Mesenchymal stem cell (in vitro differentiated cells and primary cell): Measurements from ENCODE around the gene CXXC1.
"Not testable (repeated sequence)": the region's sequence is repeated elsewhere in the genome, so short reads cannot be mapped to it uniquely, and the experiment has no call there.

ENCODE experiments used
- DNase-seq: peaks from one replicate; pipeline ENCODE4 v3.0.0-alpha.2; 2013
- H2AFZ ChIP-seq: one replicate; pipeline ENCODE4 v1.6.1; 2013; ENCODE audit warnings: low read depth, mild to moderate bottlenecking, control low read depth, inconsistent platforms, low read length, moderate library complexity
- H2AK5ac ChIP-seq: 2 replicates; pipeline ENCODE4 v1.6.1; 2013; ENCODE audit warnings: low read length, moderate library complexity, mild to moderate bottlenecking, inconsistent platforms; ENCODE audit not compliant: severe bottlenecking
- H2BK120ac ChIP-seq: one replicate; pipeline ENCODE4 v1.6.1; 2013; ENCODE audit warnings: low read depth, mild to moderate bottlenecking, inconsistent platforms, low read length, moderate library complexity
- H2BK12ac ChIP-seq, 2 experiments: one replicate each; pipeline ENCODE4 v1.6.1; 2013; ENCODE audit warnings: inconsistent platforms in 2 of 2, low read length in 2 of 2, mild to moderate bottlenecking in 2 of 2, moderate library complexity in 2 of 2, control low read depth in 1 of 2
- H2BK15ac ChIP-seq: one replicate; pipeline ENCODE4 v1.6.1; 2013; ENCODE audit warnings: mild to moderate bottlenecking, low read depth, inconsistent platforms; ENCODE audit not compliant: poor library complexity, severe bottlenecking
- H2BK5ac ChIP-seq: 2 replicates; pipeline ENCODE4 v1.6.1; 2013; ENCODE audit warnings: low read depth, mild to moderate bottlenecking, low read length, control low read depth, inconsistent platforms; ENCODE audit not compliant: poor library complexity, severe bottlenecking
- H3K14ac ChIP-seq, 2 experiments: one replicate each; pipeline ENCODE4 v1.6.1; 2013; ENCODE audit warnings: inconsistent platforms in 2 of 2, low read length in 2 of 2, control low read depth in 1 of 2, mild to moderate bottlenecking in 1 of 2, moderate library complexity in 1 of 2
- H3K18ac ChIP-seq, 2 experiments: one replicate each; pipeline ENCODE4 v1.6.1; 2013; ENCODE audit warnings: inconsistent platforms in 2 of 2, low read length in 2 of 2, control low read depth in 1 of 2, low read depth in 1 of 2, mild to moderate bottlenecking in 1 of 2
- H3K23ac ChIP-seq, 2 experiments: one replicate each; pipeline ENCODE4 v1.6.1; 2013; ENCODE audit warnings: inconsistent platforms in 2 of 2, low read length in 2 of 2, mild to moderate bottlenecking in 2 of 2, moderate library complexity in 2 of 2, control low read depth in 1 of 2
- H3K27ac ChIP-seq: 2 replicates; pipeline ENCODE4 v1.5.1; 2013; ENCODE audit warnings: mild to moderate bottlenecking, moderate library complexity, low read length, control low read depth, inconsistent platforms; ENCODE audit not compliant: poor library complexity, severe bottlenecking
- H3K27me3 ChIP-seq, 2 experiments: 2 replicates each; pipeline versions ENCODE4 v1.6.1 to v1.7.0; 2013; ENCODE audit warnings: low read length in 2 of 2, mild to moderate bottlenecking in 2 of 2, moderate library complexity in 2 of 2, control low read depth in 1 of 2, inconsistent platforms in 1 of 2; ENCODE audit not compliant: control insufficient read depth in 1 of 2, insufficient read depth in 1 of 2
- H3K36me3 ChIP-seq, 2 experiments: 2 replicates each; pipeline versions ENCODE4 v1.6.1 to v1.7.0; 2013; ENCODE audit warnings: low read length in 2 of 2, control low read depth in 1 of 2, inconsistent platforms in 1 of 2, low read depth in 1 of 2, mild to moderate bottlenecking in 1 of 2; ENCODE audit not compliant: insufficient read depth in 2 of 2, control insufficient read depth in 1 of 2
- H3K4ac ChIP-seq, 2 experiments: one replicate each; pipeline ENCODE4 v1.6.1; 2013; ENCODE audit warnings: inconsistent platforms in 2 of 2, low read length in 2 of 2, mild to moderate bottlenecking in 2 of 2, moderate library complexity in 2 of 2, control low read depth in 1 of 2, low read depth in 1 of 2
- H3K4me1 ChIP-seq: 2 replicates; pipeline ENCODE4 v1.6.1; 2013; ENCODE audit warnings: low read depth, low read length, control low read depth; ENCODE audit not compliant: control insufficient read depth, insufficient read depth
- H3K4me2 ChIP-seq: 2 replicates; pipeline ENCODE4 v1.6.1; 2013; ENCODE audit warnings: low read length, mild to moderate bottlenecking, inconsistent platforms; ENCODE audit not compliant: poor library complexity, severe bottlenecking
- H3K4me3 ChIP-seq, 2 experiments: 2 replicates each; pipeline versions ENCODE4 v1.5.1 to v1.7.0; 2013; ENCODE audit warnings: low read length in 2 of 2, mild to moderate bottlenecking in 2 of 2, control low read depth in 1 of 2, low read depth in 1 of 2; ENCODE audit not compliant: insufficient read depth in 1 of 2
- H3K79me1 ChIP-seq: replicated peaks from 2 replicates; pipeline ENCODE4 v1.6.1; 2013; ENCODE audit warnings: mild to moderate bottlenecking, control low read depth, low read length, inconsistent platforms; ENCODE audit not compliant: poor library complexity, severe bottlenecking
- H3K9ac ChIP-seq: 2 replicates; pipeline ENCODE4 v1.7.0; 2013; ENCODE audit warnings: mild to moderate bottlenecking, low read length, moderate library complexity
- H3K9me3 ChIP-seq: 2 replicates; pipeline ENCODE4 v1.7.0; 2013; ENCODE audit warnings: mild to moderate bottlenecking, low read length; ENCODE audit not compliant: control insufficient read depth
- H4K8ac ChIP-seq: one replicate; pipeline ENCODE4 v1.6.1; 2013; ENCODE audit warnings: inconsistent platforms, mild to moderate bottlenecking, low read length, moderate library complexity
- H4K91ac ChIP-seq: one replicate; pipeline ENCODE4 v1.6.1; 2013; ENCODE audit warnings: mild to moderate bottlenecking, low read length, inconsistent platforms
- WGBS: methylation state at CpG from one replicate; pipeline ENCODE4 v1.1.7; 2013; ENCODE audit warnings: mixed read lengths; 5-methylcytosine and 5-hydroxymethylcytosine counted together

Gene CXXC1

GRCh38 chr18:50247561-50247960 is 39.9 kb downstream of the CXXC1 start:
- Histone ChIP-seq H3K9ac (no peak overlapping the region), H2BK120ac (no peak overlapping the region), H2AFZ (no peak overlapping the region), H4K8ac (no peak overlapping the region), H2BK15ac (no peak overlapping the region), H3K79me1 (no peaks in the 10 kb centered on the region), H3K4me2 (no peak overlapping the region), H2BK12ac (no peak overlapping the region), H3K27ac (no peak overlapping the region), H2BK5ac (no peak overlapping the region), H2AK5ac (no peak overlapping the region), H3K4me1 (no peaks in the 10 kb centered on the region), H3K4me3 (no peak overlapping the region), H3K4ac (no peak overlapping the region), H3K18ac (no peak overlapping the region), H3K27me3 (no peaks in the 10 kb centered on the region), H3K9me3 (no peaks in the 10 kb centered on the region), H3K23ac (no peak overlapping the region), H3K36me3 (no peaks in the 10 kb centered on the region), H4K91ac (no peak overlapping the region), H3K14ac (no peak overlapping the region)
- no peak for DNase-seq

GRCh38 chr18:50241768-50242167 is 45.7 kb downstream of the CXXC1 start:
- H2BK120ac ChIP-seq = not testable (repeated sequence)

GRCh38 chr18:50240080-50240563 is 47.4 kb downstream of the CXXC1 start:
- DNase-seq = no peak
- no peak overlapping the region for H3K4ac ChIP-seq
- H3K9ac ChIP-seq = no peak overlapping the region
- no peak overlapping the region for H3K4me2 ChIP-seq
- no peak overlapping the region for H3K4me3 ChIP-seq
- H2BK15ac ChIP-seq = no peak overlapping the region
- no peak overlapping the region for H4K8ac ChIP-seq
- H3K18ac ChIP-seq = no peak overlapping the region
- H2BK5ac ChIP-seq = no peak overlapping the region
- no peak overlapping the region for H3K23ac ChIP-seq
- H3K79me1 ChIP-seq = no peaks in the 10 kb centered on the region
- H2AK5ac ChIP-seq = no peak overlapping the region
- 88% methylated on average over 3 of the region's 3 CpGs for WGBS
- H2BK12ac ChIP-seq = no peak overlapping the region
- H2BK120ac ChIP-seq = no peak overlapping the region
- no peaks in the 10 kb centered on the region for H3K4me1 ChIP-seq
- no peaks in the 10 kb centered on the region for H3K36me3 ChIP-seq
- no peaks in the 10 kb centered on the region for H3K9me3 ChIP-seq
- H4K91ac ChIP-seq = no peak overlapping the region
- H2AFZ ChIP-seq = no peak overlapping the region
- H3K14ac ChIP-seq = no peak overlapping the region
- H3K27me3 ChIP-seq = no peaks in the 10 kb centered on the region
- H3K27ac ChIP-seq = no peak overlapping the region

More at GRCh38 chr18:50241768-50242167, 45.7 kb downstream of the CXXC1 start:
- H3K27ac ChIP-seq, H3K14ac ChIP-seq, H3K4ac ChIP-seq, H3K79me1 ChIP-seq, DNase-seq, H4K8ac ChIP-seq, H3K18ac ChIP-seq, H2BK12ac ChIP-seq, H2AFZ ChIP-seq, H4K91ac ChIP-seq, H2BK5ac ChIP-seq, H3K4me2 ChIP-seq, H2BK15ac ChIP-seq, H3K36me3 ChIP-seq, H3K4me1 ChIP-seq, H3K9ac ChIP-seq, H2AK5ac ChIP-seq, H3K9me3 ChIP-seq, H3K27me3 ChIP-seq, H3K23ac ChIP-seq, H3K4me3 ChIP-seq: not testable (repeated sequence)
- WGBS = 88% methylated on average over 6 of the region's 8 CpGs

GRCh38 chr18:50232419-50232818 is 55.1 kb downstream of the CXXC1 start:
- H3K27me3 ChIP-seq = peaks cover 14 to 18% of the 10 kb centered on the region in 2 experiments
- H3K36me3 ChIP-seq = no peaks in the 10 kb centered on the region
- H3K27ac ChIP-seq = no peak overlapping the region
- no peak overlapping the region for H3K23ac ChIP-seq
- H3K4ac ChIP-seq = no peak overlapping the region
- no peak overlapping the region for H2BK5ac ChIP-seq
- H2AFZ ChIP-seq = no peak overlapping the region
- no peaks in the 10 kb centered on the region for H3K79me1 ChIP-seq
- no peak overlapping the region for H2BK12ac ChIP-seq
- no peak overlapping the region for H4K91ac ChIP-seq
- H3K9me3 ChIP-seq = no peaks in the 10 kb centered on the region
- H2AK5ac ChIP-seq = no peak overlapping the region
- H3K9ac ChIP-seq = no peak overlapping the region
- no peak overlapping the region for H2BK120ac ChIP-seq
- no peaks in the 10 kb centered on the region for H3K4me1 ChIP-seq
- no peak overlapping the region for H4K8ac ChIP-seq
- no peak for DNase-seq
- 7% methylated on average over 2 of the region's 2 CpGs for WGBS
- H2BK15ac ChIP-seq = no peak overlapping the region
- no peak overlapping the region for H3K18ac ChIP-seq
- no peak overlapping the region for H3K14ac ChIP-seq
- no peak overlapping the region for H3K4me2 ChIP-seq
- no peak overlapping the region for H3K4me3 ChIP-seq
